T47D (cell line): Measurements from ENCODE around the gene NPIPB2.
"Not testable (repeated sequence)": the region's sequence is repeated elsewhere in the genome, so short reads cannot be mapped to it uniquely, and the experiment has no call there.

Experiments used
- DNase-seq, 2 experiments: peaks; one replicate each; pipeline versions ENCODE4 v3.0.0 to v3.0.0-alpha.2; 2011 to 2012; ENCODE audit warnings: low read depth in 1 of 2, low spot score in 1 of 2
- JUND ChIP-seq: IDR thresholded peaks from 2 replicates; pipeline ENCODE4 v1.6.1; 2012; ENCODE audit warnings: low read depth
- in situ Hi-C: cut with HindIII; loops from 2 replicates; pipeline ENCODE4 v1.10.0; 2016; ENCODE audit warnings: low sequenced_read_pairs, low pct_unique_long_range_greater_than_20kb

The NPIPB2 gene

DNA sequence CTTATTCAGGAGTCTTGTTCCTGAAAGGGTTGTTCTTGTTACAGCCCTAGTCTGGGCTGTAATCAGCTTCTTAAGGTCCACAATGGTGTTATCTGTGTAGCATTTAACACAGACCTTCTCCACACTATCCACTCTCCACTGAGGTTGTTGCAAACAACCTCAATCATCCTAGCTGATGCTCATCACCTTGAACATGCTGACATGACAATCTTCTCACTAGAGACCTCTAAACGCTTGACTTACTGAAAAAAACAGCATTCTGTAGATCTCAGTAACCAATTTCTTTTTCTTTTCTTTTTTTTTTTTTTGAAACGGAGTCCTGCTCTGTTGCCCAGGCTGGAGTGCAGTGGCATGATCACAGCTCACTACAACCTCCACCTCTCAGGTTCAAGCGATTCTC lies 26.7 kb upstream of the NPIPB2 start:
- DNase-seq, result no peak

DNA sequence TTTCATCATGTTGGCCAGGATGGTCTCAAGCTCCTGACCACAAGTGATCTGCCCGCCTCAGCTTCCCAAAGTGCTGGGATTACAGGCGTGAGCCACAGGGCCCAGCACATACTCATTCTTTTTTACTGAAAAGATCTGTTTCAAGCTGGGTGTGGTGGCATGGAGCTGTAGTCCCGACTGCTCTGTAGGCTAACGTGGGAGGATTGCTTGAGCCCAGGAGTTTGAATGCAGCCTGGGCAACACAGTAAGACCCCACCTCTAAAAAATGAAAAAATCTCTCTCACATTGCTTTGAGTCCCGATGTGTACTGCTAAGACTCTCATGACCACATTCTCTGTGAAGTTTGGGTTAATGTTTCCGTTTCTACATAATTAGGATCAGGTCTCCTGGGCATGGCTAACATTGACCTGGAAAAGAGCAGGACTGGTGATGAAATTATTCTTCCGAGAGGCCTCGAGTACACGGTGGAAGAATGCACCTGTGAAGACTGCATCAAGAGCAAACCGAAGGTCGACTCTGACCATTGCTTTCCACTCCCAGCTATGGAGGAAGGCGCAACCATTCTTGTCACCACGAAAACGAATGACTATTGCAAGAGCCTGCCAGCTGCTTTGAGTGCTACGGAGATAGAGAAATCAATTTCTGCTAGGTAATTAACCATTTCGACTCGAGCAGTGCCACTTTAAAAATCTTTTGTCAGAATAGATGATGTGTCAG lies 25.5 kb upstream of the NPIPB2 start:
- in situ Hi-C loops, result no loop called here
- no peak for DNase-seq
- TF ChIP-seq JUND, result no peak

More for the DNA sequence above, 26.7 kb upstream of the NPIPB2 start:
- TF ChIP-seq JUND, result no peak
- in situ Hi-C loops, result no loop called here

DNA sequence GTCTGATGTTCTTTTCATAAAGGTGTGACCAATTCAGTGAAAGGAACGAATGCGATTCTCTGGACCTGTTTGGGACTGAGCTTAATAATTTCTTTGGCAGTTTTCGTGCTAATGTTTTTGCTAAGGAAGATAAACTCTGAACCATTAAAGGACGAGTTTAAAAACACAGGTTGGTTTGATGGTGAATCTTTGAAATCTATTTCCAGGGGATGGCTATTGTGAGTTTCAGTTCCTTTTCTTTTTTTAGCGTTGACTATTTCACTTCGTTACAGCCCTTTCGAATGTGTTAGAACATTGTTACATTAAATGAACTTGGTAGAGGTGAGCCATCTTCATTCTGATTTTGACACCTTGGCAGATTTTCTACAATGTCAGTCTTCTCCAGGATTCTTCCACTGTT lies 24.3 kb upstream of the NPIPB2 start:
- TF ChIP-seq JUND, result no peak
- no peak for DNase-seq
- in situ Hi-C loops, result no loop called here

DNA sequence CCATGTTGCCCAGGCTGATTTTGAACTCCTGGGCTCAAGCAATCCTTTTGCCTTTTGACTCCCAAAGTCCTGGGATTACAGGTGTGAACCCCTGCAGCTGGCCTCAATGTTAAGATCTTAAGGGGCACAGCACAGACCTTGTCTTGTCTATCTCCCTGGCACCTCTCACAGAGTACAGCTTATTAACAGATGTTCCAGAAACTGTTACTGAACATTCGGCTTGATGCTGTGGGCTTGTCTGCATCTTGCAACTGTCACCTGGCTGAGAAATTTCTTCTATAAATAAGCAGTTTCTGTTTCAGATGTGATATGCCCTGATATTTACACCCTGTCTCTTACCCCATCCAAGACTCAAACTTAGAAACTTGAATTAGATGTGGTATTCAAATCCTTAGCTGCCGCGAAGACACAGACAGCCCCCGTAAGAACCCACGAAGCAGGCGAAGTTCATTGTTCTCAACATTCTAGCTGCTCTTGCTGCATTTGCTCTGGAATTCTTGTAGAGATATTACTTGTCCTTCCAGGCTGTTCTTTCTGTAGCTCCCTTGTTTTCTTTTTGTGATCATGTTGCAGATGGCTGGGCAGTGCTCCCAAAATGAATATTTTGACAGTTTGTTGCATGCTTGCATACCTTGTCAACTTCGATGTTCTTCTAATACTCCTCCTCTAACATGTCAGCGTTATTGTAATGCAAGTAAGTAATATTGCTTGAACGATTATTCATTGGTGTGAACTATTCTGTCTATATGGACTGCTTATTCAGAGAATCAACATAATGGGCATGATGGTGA lies 23.1 kb upstream of the NPIPB2 start, which contains the start of gene TNFRSF17:
Gene TNFRSF17 (plus strand): TSS at position 450 of the 791 bp plus-strand sequence. CDS start 115 bp downstream, at position 565.
- in situ Hi-C loops, result no loop called here
- TF ChIP-seq JUND, result no peak

DNA sequence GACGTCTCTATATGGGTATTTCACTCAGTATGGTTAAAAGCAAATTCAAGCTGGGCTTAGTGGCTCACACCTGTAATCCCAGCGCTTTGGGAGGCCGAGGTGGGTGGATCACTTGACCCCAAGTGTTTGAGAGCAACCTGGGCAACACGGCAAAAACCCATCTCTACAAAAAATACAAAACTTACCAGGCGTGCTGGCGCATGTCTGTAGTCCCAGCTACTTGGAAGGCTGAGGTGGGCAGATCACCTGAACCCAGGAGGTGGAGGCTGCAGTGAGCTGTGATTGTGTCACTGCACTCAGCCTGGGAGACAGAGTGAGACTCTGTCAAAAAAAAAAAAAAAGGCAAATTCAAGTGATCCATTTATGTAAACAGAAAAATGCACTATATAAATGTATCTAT lies 21.9 kb upstream of the NPIPB2 start:
- no peak for DNase-seq
- in situ Hi-C loops, result no loop called here
- TF ChIP-seq JUND, result no peak

More for the DNA sequence above, 23.1 kb upstream of the NPIPB2 start, which contains the start of gene TNFRSF17:
- DNase-seq, result no peak

DNA sequence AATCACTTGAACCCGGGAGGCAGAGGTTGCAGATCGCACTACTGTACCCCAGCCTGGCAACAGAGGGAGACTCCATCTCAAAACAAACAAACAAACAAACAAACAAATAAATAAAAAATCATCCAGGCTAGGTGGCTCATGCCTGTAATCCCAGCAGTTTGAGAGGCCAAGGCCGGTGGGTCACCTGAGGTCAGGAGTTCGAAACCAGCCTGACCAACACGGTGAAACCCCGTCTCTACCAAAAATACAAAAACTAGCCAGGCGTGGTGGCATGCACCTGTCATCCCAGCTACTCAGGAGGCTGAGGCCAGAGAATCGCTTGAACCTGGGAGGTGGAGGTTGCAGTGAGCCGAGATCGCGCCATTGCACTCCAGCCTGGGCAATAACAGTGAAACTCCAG lies 21.1 kb upstream of the NPIPB2 start:
- DNase-seq, in situ Hi-C loops: not testable (repeated sequence)

DNA sequence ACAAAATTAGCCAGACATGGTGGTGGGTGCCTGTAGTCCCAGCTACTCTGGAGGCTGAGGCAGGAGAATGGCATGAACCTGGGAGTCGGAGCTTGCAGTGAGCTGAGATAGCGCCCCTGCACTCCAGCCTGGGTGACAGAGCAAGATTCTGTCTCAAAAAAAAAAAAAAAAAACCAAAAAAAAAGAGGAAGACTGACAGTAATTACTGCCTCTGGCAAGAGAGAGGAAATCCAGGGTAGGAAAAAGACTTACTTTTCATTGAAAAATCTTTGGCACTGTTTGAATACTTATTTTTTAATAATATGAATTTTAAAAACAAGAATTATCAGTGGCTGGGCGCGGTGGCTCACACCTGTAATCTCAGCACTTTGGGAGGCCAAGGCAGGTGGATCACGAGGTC lies 20.6 kb upstream of the NPIPB2 start:
- DNase-seq, in situ Hi-C loops: not testable (repeated sequence)

DNA sequence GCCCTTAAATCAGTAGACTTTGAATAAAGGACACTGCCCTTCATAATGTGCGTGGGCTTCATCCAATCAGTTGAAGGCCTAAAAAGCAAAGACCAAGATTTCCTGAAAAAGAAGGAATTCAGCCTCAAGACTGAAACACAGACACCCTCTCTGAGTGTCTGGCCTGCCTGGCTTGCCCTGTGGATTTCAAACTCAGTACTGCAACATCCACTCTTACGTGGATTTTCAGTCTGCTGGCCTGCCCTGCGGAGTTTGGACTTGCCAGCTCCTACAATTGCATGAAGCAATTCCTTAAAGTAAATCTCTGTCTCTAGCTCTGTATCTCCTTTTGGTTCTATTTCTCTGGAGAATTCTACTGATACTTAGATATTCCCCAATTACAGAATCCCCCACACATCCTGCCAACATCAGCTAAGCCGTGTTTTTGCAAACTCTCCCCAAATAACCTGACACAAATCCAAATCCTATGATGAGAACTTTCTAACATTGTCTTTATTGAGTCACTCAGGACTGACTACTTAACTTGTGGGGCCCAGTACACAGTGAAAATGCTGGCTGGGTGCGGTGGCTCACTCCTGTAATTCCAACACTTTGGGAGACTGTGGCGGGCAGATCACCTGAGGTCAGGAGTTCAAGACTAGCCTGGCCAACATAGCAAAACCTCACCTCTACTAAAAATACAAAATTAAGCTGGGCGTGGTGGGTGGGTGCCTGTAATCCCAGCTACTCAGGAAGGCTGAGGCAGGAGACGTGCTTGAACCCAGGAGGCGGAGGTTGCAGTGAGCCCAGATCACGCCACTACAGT lies 15.9 kb upstream of the NPIPB2 start:
- no peak for TF ChIP-seq JUND
- in situ Hi-C loops, result no loop called here
- no peak for DNase-seq

DNA sequence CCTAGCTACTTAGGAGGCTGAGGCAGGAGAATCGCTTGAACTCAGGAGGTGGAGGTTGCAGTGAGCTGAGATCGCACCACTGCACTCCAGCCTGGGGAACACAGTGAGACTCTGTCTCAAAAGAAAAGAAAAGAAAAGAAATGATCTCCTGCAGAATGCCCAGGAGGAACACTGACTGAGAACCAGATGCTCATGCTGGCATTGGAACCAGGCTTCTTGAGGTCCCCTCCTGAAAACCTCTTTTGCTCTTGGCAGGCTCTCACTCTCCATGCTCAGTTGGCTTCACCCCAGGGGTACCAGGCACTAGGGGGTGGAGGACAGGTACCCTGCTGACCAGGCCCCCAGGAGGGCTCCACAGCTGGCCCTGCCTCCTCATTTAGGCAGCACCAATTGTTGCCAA lies 14.7 kb upstream of the NPIPB2 start:
- TF ChIP-seq JUND, result no peak
- in situ Hi-C loops, result no loop called here

DNA sequence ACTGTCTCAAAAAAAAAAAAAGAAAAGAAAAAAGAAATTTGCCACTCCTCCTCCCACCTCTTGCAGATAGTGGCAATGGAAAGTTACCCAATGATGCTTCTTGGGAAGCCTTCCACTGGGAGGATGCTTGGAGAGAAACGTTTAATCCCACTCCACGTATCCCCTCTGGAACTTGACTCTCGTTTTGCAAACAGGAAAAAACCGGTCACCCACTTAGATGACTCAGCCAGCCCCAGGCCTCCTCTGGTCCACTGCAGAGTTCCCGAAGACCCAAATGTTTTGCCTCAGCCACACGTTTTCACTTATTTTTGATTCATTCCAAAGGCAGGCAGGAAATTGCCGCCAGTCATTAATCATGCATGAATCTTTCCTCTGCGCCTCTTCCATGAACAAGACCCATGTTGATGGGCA lies 13.9 kb upstream of the NPIPB2 start:
- DNase-seq, result no peak
- in situ Hi-C loops, result no loop called here

More for the DNA sequence above, 14.7 kb upstream of the NPIPB2 start:
- no peak for DNase-seq

DNA sequence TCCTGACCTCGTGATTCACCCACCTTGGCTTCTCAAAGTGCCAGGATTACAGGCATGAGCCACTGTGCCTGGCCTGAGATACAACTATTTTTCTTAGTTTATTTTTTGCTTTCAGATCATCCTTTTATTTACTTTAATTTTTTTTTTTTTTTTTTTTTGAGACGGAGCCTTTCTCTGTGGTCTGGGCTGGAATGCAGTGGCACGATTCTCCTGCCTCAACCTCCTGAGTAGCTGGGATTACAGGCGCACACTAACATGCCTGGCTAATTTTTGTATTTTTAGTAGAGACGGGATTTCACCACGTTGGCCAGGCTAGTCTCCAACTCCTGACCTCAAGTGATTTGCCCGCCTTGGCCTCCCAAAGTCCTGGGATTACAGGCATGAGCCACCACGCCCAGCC lies 11.7 kb upstream of the NPIPB2 start:
- DNase-seq, in situ Hi-C loops: not testable (repeated sequence)

More for the DNA sequence above, 13.9 kb upstream of the NPIPB2 start:
- TF ChIP-seq JUND, result no peak

DNA sequence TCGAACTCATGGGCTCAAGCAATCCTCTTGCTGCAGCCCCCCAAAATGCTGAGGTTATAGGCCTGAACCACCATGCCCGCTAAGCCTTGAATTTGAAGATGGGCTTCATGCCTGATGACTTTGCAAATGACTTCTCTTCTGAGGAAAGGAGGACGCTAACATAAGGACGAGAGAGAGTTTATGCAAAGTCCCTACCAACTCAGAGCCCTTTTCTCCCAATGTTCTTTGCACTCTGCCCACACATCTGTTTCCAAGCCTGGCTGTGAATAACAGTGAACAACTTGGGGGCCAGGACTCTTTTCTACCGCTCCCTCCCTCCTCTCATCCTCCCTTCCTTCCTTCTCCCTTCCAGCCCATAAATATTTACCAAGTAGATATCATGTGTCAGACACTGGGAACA lies 8.5 kb upstream of the NPIPB2 start:
- DNase-seq, result no peak
- TF ChIP-seq JUND, result no peak
- in situ Hi-C loops, result no loop called here

DNA sequence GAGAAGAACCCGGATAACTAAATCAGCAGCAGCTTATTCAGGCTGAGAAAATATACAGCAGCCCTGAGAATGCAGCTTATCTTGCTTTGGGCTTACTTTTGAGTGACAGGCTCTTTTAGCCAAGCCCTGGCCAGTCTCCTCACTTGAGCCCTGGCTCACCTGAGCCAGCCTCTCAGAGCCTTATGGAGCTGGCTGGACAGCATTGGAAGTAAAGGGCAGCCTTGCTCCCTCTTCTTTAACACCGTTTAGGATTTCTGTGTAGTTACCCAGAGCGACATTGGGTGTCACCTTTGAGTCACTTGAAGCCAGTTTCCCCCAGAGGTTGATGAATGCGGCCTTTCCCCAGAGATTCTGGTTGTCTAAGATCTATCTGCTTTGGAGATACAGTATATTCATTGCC lies 7.7 kb upstream of the NPIPB2 start:
- peak; percentile 48 to 82 for DNase-seq
- no peak for TF ChIP-seq JUND
- in situ Hi-C loops, result no loop called here
